H4 (cell line): ENCODE measurements around the gene IQCM. TPM values are rescaled to one million over a fixed set of nuclear protein-coding genes. Genes with fewer than 3 reads are reported as not detected.
"Not testable (repeated sequence)": the region's sequence is repeated elsewhere in the genome, so short reads cannot be mapped to it uniquely, and the experiment has no call there.

Source experiments
- DNase-seq: peaks from one replicate; pipeline ENCODE4 v3.0.0-alpha.2; 2015; ENCODE audit warnings: low spot score
- total RNA-seq: library from RNA; depleted of rRNA; stranded (reverse); fragments of >200 nt; shearing (Covaris generic); gene quantifications from 2 replicates; pipeline ENCODE4 v1.2.3, GENCODE V29; 2014

The IQCM gene
- total RNA-seq, 1 experiment from 2014 or later: not detected

DNA sequence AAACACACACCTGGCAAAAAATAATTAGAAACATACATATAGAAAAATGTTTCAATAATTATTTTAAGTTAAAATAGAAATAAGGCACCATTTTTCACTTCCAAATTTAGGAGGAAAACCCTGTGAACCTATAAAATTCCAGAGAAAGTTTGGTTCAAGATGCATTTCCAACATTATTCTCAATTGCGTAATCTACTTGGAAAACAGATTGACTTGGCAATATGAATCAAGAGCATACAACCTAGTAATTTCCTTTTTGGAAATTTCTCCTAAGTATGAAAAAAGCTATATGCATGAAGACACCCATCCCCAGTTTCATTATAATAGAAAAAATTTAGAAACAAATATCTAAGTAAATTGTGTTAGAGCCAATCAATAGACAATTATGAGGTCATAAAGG lies 242.9 kb downstream of the IQCM start:
- no peak for DNase-seq

DNA sequence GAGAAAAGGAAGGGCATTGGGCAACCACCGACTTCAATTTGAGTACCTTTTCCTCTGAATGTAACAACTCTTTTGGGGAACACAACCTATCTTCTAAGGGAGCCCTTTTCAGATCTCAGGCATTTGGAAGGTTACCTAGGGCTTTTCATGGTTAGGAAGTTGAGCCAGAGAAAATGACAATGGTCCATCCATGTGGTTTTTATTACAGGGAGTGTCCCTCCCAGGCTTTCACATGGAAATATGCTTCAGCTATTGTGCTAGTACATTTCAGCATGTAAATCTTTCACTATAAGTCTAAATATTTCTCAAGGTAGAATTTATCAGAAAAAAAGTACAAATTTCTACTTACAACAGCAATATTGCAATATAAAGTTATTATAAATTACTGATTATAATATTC lies 259.8 kb downstream of the IQCM start:
- no peak for DNase-seq

DNA sequence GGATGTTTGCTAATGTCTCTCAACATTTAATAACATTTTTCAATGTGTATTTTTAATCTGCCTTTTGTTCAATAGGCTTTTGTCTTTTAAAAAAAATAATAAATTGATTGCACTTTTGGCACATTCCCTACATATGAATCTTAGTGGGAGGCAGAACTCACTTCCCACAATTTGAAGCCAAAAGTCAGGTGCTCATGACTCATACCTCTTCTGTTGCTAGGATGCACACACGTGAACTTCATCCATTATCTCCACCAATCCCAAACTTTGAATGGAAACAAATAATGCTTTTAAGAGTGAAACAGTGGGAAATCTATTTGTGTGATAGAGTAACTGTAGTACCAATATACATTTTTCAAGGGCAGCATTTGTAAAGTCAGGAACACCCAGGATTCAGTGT lies 260.5 kb downstream of the IQCM start:
- peak; percentile 5 for DNase-seq

DNA sequence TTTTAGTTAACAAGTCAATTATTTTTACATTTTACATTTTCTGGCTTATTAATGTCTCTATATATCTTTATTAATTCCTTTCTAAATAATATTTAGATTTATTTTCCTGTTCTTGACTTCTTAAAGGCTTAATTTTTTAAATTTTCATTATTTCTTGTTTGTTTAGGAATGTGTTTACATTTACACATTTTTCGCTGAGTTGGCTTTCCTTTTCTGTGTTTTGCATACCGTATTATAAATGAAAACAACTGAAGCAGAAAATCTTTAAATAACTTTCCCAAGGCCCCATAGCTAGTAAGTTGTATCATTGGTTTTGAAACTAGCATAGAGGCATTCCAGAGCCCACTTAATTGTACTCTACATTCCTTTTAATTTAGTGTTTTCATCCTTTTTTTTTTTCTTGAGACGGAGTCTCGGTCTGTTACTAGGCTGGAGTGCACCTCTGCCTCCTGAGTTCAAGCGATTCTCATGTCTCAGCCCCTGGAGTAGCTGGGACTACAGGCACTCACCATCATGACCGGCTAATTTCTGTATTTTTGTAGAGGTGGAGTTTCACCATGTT lies 261.6 kb downstream of the IQCM start:
- DNase-seq: no peak

DNA sequence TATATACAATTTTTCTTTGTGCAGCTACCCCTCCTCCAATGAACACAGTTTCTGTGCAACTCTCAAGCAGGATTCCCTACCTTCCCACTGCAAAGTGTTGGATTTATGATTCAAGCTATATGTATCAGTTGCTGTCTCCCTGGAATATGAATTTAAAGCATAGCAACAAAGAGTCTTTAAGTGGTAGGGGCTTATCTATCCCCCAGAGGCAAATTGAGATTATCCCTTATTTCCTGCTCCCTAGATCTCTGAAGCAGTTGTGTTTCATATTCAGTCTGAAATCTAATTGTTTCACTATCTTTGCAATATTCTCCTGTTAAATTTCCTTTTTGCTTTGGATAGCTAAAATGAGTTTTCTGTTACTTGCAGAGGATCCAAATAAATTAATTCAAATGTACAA lies 263.0 kb downstream of the IQCM start:
- no peak for DNase-seq

DNA sequence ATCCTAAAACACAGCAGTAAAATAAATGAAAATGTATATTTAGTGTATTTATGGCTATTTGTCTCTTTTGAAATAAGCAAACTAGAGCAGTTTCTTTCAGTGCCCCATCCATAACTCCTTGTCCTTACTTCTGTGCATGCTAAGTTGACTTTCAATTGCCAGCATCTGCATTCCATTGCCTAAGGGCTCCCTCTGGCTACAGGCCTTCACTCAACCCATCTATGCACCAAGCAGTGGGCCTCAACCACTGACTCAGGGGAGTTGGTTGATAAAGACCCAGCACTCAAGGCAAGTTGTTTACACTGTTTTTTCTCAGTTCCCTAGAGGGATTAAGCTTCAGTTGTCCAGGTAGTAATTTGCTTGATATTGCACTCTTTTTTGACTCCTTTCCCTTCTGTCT lies 265.7 kb downstream of the IQCM start:
- peak; percentile 9 for DNase-seq

DNA sequence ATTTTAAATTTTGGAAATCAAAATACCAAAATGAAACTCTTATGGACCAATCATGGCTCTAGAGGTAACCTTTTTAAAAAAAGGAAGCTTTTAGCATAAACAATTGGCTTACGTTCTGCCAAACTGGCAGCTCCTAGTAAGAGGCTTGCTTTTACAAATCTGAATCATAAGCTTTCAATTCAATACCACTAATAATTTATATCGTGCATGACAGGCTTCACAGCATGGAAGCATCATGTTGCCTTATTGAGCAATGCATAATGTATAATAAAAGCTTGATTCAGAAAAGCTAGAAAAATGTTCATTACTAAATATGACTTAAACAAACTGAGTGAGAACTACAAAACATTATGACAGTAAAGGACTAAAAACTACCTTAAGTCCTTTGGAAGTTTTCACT lies 280.9 kb downstream of the IQCM start:
- DNase-seq: no peak

DNA sequence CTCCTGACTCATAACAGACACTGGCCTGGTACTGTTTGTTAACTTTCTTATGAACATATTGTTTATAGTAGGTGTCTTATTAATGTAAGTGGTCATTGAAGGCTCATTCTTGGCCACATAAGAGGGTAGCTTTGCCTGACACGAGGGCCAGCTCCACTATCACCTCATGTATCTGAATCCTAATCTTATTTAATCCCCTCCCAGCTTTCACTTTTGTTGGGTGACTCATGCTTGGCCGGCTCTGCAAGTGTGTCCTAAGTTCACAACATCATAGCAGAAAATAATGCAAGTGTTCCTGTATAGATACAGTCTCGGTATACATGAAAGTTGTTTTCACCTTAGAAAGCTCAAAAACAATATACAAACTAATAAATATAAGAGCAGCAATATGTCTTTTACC lies 283.8 kb downstream of the IQCM start:
- DNase-seq: peak; percentile 46

DNA sequence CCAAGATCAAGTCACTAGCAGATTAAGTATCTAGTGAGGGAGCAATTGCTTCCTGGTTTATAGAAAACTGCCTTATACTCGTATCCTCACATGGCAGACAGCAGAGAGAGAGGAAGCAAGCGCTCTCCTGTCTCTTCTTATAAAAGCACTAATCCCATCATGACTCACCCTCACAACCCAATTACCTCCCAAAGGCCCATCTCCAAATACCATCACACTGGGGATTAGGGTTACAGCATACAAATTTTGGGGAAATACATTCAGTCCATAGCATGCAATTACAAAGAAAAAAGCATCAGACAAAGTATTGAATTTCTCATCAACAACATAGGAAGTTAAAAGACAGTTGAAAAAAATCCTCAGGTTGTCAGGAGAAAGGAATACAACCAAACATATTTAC lies 292.6 kb downstream of the IQCM start:
- no peak for DNase-seq

DNA sequence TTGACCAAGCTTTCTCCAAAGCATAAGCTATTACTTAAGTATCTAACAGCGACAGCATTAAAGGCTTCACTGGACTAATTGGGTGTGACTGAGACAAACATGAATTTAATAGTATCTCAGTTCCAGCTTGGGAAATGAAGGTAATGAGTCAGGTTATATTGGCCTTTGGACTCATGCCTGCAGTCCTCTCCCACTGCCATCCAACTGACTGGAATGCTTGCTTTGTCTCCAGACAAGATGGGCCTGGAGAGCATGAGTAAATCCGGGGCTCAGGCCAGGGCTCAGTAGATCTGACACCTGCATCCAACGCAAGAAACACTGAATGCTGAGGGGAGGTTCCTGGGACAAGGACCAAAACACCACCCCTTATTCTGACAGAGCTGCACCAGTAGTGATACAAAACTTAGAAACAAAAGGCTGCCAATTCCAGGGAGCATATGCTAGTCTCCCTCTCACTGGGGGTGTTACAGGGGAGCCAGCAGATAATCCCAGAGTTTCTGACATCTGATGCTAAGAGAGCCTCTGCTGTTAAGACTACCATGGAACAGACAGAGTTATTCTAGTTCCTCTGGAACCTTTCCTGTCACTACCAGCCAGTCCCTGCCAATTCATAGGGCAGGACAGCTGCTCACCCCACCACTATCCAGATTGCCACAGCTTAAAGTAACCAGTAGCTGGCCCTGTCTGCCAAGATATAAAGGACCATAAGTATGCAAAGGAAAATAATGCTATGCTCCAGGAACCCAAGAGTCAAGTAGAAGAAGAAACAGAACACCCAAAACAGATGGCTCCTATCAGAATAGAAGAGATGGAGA lies 293.8 kb downstream of the IQCM start:
- no peak for DNase-seq

DNA sequence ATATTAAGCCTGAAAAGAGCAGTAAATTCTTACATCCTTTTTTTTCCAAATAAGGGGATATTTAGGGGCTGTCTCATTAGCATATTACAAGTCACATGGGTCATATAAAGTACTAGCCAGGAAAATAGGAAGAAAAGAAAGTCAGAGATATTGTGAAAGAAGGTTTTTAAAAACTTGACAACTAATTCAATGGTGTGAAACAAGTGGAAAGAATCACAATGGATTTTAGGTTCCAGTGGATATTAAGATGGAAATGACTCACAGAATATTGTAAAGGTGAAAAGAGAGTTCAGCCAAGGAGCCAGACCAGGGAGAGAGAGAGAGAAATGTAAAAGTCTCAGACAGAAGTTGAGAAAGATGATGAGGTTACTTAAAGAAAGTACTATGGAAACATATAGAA lies 297.2 kb downstream of the IQCM start:
- no peak for DNase-seq

DNA sequence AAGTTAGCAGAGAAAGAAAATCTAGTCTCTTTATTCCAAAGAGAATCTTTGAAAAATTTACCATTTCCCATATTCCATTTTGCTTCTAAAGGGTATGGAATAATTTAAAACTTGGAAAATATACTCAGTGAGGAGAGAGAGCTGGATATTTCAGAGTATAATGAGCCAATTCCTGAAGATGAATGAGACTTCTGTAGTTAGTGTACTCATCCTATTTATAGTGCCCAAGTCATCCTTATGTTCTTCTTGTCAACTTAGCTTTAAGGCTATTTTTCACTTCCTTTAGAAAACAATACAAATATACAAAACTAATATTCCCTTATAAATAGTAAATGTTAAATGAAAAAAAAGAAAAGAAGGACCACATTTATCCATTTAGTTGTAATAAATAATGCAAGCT lies 302.6 kb downstream of the IQCM start:
- no peak for DNase-seq

DNA sequence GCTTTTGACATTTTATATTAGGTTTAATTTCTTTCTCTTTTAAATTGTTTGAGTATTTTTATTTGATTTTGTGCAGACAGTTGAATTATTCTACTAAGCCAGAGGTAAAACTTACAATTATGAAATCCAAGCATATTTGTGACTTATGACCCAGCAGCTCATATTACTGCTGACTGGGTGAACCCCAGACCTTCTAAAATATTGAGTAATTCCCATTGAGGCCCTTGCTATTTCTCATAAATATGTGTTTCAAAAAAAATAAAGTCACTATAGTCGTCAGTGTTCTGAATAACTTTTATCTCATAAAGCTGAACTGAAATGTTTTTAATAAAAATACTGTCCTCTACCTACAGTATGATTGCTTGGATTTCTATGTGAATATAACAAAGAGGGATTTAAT lies 303.1 kb downstream of the IQCM start:
- DNase-seq: no peak

DNA sequence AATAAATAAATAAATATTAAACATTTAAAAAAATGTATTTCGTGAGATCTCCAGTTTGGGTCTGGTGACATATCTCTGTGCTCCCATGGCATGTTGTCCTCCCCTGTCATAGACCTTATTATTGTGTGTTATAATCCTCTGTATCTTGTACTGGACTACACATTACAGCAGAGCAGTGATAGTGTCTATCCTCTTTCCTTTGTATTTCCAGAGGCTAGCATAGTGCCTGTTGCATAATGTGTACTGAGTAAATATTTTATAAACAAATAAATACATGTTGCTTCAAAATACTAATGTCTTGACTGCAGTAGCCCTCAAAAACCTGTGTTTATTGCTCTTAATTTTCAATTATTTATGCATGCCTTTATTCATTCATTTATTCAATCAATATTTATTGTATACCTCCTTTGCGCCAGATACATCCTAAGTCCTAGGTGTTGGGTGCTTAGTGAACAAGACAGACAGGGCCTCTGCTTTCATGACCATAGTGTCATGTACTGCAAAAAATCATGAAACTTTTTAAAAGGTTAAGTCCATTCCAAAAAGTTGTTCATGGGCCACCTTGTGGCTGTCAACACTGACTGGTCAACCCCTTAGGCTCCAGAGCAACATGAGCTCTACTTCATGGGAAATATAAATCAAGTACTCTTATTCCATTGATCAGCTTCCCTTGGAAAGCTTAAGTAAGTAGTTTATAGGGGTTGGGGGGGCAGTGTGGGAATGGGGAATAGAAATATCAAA lies 303.9 kb downstream of the IQCM start:
- no peak for DNase-seq

DNA sequence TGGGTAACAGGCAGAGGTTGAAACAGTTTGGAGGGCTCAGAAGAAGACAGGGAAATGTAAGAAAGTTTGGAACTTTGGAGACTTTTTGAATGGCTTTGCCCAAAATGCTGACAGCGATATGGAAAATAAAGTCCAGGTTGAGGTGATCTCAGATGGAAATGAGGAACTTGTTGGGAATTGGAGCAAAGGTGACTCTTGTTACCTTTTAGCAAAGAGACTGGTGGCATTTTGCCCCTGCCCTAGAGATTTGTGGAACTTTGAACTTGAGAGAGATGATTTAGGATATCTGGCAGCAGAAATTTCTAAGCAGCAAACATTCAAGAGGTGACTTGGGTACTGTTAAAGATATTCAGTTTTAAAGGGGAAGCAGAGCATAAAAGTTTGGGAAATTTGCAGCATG lies 308.3 kb downstream of the IQCM start:
- DNase-seq: not testable (repeated sequence)

DNA sequence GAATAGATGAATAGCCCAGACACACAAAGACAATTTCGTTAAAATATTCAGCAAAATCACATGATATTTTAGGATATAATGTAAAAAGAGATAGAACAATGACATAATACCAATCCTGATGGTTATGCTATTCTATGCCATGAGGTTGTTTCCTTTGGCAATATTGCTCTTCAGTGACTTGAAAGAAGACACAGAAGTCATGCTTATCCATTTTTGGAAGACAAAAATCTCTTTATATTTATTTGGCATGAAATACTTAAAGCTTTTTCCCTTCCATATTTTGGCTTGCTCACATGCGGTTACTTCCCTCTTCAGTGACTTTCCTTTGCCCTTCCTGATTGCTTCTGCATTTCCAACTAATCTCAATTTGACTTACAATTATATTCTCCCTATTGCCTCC lies 314.8 kb downstream of the IQCM start:
- DNase-seq: no peak

DNA sequence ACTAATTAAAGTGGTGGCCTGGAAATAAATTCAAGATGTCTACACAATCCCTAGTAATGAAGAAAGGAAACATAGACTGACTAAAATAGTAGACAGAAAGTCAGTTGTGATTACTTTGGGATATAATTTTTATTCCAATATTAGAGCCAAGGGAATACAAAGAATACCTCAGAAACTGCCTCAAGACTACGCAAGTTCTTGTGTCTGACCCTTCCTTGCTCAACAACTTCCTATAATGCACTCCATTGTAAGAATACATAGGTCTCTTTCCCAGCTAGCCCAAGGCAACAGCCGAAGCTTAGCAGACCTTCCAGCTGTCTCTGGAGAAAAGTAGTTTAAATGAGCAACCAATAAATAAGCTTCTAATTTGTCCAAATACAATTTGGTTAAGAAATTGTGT lies 315.9 kb downstream of the IQCM start:
- no peak for DNase-seq

DNA sequence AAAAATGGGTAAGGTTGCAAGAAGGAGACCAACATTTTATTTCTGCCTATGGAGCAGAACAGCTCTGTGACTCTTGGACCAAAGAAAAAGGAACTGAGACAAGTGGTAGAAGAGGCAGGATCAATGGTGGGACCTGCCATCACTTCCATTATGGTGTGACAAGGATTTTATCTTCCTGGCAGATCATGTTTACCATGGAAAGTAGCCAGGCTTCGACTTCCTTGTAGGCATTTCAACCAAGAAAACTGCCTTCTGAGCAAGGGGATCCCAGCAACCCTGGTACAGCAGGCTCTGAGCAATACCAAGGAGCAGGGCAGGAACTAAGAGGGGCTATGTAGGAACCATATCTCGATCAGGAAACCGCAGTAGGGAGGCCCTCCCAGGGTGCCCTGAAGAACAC lies 317.4 kb downstream of the IQCM start:
- no peak for DNase-seq

DNA sequence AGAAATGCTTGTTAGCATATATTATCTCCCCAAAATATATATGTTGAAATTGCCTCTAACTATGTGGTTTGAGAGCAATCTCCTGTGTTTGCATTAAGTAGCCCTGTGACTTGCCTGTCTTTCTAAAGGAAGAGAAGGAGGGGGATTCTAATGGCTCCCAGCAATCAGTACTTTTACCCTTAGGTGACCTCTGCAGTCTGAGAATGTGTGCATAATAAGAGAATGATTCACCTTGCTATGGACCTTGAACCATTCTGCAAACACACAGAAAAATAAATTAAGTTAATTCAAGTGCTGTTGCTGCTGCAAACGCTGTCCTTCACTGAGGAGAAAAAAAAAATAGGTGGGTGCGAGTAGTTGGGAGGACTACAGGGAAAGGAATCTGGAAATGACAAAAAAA lies 322.2 kb downstream of the IQCM start:
- DNase-seq: no peak

DNA sequence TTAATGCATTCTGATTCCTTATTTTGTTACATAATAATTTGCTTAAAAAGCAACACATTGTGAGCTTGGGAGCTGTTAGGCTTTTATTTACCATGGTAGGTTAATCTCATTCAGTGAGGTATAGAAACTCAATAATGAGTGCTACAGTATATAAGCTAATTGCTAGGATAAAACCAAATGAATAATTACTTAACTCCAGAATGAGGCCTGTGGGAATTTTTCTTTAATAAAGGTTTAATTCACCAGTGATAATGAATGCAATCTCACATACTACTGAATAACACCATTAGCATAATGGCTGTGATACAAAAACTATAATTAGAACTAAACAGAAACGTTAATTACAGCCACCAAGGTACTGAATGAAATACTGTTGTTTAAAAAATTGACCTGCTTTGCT lies 326.3 kb downstream of the IQCM start:
- DNase-seq: no peak

DNA sequence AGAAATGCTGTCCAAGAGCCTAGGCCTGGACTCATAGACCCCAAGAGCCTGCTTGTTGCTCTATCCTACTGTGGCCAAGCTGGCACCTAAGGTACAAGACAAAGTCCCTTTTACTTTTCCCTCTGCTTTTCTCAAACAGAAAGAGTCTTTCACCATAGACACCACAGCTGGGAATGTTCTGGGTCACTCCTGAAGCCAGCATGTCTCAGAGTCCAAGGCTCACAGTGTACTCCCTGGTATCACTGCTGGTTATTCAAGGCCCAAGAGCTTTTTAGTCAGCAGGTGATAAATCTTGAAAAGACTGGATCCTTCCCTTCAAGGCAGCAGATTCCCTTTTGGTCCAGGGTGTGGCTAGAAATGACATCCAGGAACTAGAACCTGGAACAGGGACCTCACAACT lies 328.8 kb downstream of the IQCM start:
- no peak for DNase-seq

DNA sequence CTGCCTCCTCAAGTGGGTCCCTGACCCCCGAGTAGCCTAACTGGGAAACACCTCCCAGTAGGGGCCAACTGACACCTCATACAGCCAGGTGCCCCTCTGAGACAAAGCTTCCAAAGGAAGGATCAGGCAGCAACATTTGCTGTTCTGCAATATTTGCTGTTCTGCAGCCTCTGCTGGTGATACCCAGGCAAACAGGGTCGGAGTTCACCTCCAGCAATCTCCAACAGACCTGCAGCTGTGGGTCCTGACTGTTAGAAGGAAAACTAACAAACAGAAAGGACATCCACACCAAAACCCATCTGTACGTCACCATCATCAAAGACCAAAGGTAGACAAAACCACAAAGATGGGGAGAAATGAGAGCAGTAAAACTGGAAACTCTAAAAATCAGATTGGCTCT lies 347.0 kb downstream of the IQCM start:
- not testable (repeated sequence) for DNase-seq

DNA sequence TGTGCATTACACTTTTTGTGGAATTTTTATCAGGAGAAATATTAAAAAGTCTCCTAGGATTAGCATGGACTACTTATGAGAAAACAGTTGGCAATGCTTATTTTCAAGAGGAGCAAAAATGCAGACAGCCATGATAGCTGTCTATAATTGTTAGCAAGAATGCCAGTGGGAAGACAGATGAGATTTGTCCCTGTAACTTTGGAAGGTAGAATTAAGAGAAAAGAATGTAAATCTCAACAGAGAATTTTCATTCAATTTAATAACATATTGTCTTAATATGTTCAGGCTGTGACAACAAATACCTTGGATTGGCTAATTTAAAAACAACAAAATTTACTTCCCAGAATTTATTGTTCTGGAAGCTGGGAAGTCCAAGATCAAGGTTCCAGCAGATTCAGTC lies 349.2 kb downstream of the IQCM start:
- DNase-seq: no peak
